Ovary (tissue), 3 donors: Measurements from ENCODE around the gene ERN1.

ENCODE experiments used
- EP300 ChIP-seq: sonication (generic); formaldehyde crosslinking; IDR thresholded peaks from one replicate; pipeline ENCODE4 v1.6.1; 2017; ENCODE audit warnings: antibody characterized with exemption
- POLR2A ChIP-seq: fragments of 450-650 bp; IDR thresholded peaks from one replicate; pipeline ENCODE4 v1.6.1; 2017; ENCODE audit warnings: antibody characterized with exemption, mild to moderate bottlenecking, moderate library complexity
- TF ChIP-seq, protein P1 (sequence below), 3 donors: fragments of 450-650 bp in 2 of 3; fragments of 200-600 bp in 1 of 3; IDR thresholded peaks; one replicate each; pipeline versions ENCODE4 v1.5.1 to v1.8.0; 2016 to 2022; ENCODE audit warnings: antibody characterized with exemption in 3 of 3, mild to moderate bottlenecking in 1 of 3
- donor health status: DM: no; HTN: no; CAD: no.

GRCh38 chr17:64103391-64104364, 26.3 kb downstream of the ERN1 start:
- TF ChIP-seq, protein P1, sequence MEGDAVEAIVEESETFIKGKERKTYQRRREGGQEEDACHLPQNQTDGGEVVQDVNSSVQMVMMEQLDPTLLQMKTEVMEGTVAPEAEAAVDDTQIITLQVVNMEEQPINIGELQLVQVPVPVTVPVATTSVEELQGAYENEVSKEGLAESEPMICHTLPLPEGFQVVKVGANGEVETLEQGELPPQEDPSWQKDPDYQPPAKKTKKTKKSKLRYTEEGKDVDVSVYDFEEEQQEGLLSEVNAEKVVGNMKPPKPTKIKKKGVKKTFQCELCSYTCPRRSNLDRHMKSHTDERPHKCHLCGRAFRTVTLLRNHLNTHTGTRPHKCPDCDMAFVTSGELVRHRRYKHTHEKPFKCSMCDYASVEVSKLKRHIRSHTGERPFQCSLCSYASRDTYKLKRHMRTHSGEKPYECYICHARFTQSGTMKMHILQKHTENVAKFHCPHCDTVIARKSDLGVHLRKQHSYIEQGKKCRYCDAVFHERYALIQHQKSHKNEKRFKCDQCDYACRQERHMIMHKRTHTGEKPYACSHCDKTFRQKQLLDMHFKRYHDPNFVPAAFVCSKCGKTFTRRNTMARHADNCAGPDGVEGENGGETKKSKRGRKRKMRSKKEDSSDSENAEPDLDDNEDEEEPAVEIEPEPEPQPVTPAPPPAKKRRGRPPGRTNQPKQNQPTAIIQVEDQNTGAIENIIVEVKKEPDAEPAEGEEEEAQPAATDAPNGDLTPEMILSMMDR (IDR thresholded peaks at IDR 0.05), result no peak
- TF ChIP-seq POLR2A (no peak), EP300 (no peak)
